HCT116 (cell line): ENCODE data around the gene WNT5B.

Experiments used
- CEBPB ChIP-seq: IDR thresholded peaks from 2 replicates; pipeline ENCODE4 v1.6.1; 2012; ENCODE audit warnings: low read depth
- CTCF ChIP-seq, 3 experiments: fragments of 200-600 bp in 1 of 3; sonication (generic) in 1 of 3; IDR thresholded peaks in 2 of 3; conservative IDR thresholded peaks in 1 of 3; 2 replicates each; pipeline ENCODE4 v1.5.1; 2012 to 2017; ENCODE audit warnings: low read depth in 2 of 3, low read length in 2 of 3, antibody characterized with exemption in 1 of 3, borderline replicate concordance in 1 of 3, control low read depth in 1 of 3, mild to moderate bottlenecking in 1 of 3, mixed read lengths in 1 of 3, mixed run types in 1 of 3, moderate library complexity in 1 of 3; ENCODE audit not compliant: insufficient read depth in 1 of 3
- EZH2 ChIP-seq: fragments of 200-600 bp; sonication (generic); IDR thresholded peaks from 2 replicates; pipeline ENCODE4 v1.6.1; 2017; ENCODE audit warnings: antibody characterized with exemption, mixed run types
- EZH2phosphoT487 ChIP-seq: fragments of 200-600 bp; IDR thresholded peaks from 2 replicates; pipeline ENCODE4 v1.6.1; 2018; ENCODE audit warnings: antibody characterized with exemption, borderline replicate concordance
- POLR2A ChIP-seq: IDR thresholded peaks from 2 replicates; pipeline ENCODE4 v1.7.0; 2011; ENCODE audit warnings: borderline replicate concordance; ENCODE audit not compliant: insufficient read depth, insufficient read length; ENCODE audit errors: extremely low read depth
- POLR2AphosphoS5 ChIP-seq: IDR thresholded peaks from 2 replicates; pipeline ENCODE4 v1.6.1; 2011; ENCODE audit warnings: mild to moderate bottlenecking, low read depth, low read length, moderate library complexity
- REST ChIP-seq: IDR thresholded peaks from 2 replicates; pipeline ENCODE4 v1.6.1; 2012; ENCODE audit warnings: low read depth
- SIN3A ChIP-seq: IDR thresholded peaks from 2 replicates; pipeline ENCODE4 v1.6.1; 2012; ENCODE audit warnings: low read depth
- SRF ChIP-seq: IDR thresholded peaks from 2 replicates; pipeline ENCODE4 v1.6.1; 2012; ENCODE audit warnings: low read depth

- no peak for TF ChIP-seq POLR2A
- no peak for TF ChIP-seq CTCF (IDR thresholded peaks at IDR 0.05 in 2 of 3, conservative IDR thresholded peaks at IDR 0.05 in 1 of 3; ENCODE audit: borderline replicate concordance in 1 of 3, insufficient read depth in 1 of 3, low read depth in 2 of 3, low read length in 2 of 3)
- no peak for TF ChIP-seq EZH2phosphoT487
- TF ChIP-seq CEBPB: no peak
- no peak for TF ChIP-seq POLR2AphosphoS5
- no peak for TF ChIP-seq EZH2
- no peak for TF ChIP-seq SRF
- no peak for TF ChIP-seq REST
- TF ChIP-seq SIN3A: no peak
These were observed 2.0 kb downstream of the WNT5B start for GRCh38 chr12:1630827-1631591.
